ENCODE data around the gene TRIM52.

Gene TRIM52

GRCh38 chr5:181223058-181223728, 37.8 kb downstream of the TRIM52 start, which contains the start of gene TRIM41:
Gene TRIM41, plus strand, starts transcription at chr5:181223281. Its CDS starts 719 bp downstream, at chr5:181224000.
- H2AFZ ChIP-seq (ENCODE audit: insufficient read depth, low read length, poor library complexity): peak within 1 kb of the TSS; percentile 91
- H3K9ac ChIP-seq (ENCODE audit: low read length): peak within 1 kb of the TSS; percentile 93
- H3K4me1 ChIP-seq (ENCODE audit: control insufficient read depth in 1 of 2, insufficient read depth in 2 of 2, low read length in 2 of 2): peaks cover 10 to 12% of the 10 kb centered on the region in 2 experiments
- H2BK120ac ChIP-seq (ENCODE audit: insufficient read depth, low read length, poor library complexity): peak within 1 kb of the TSS; percentile 61
- H3K4me2 ChIP-seq (ENCODE audit: low read length): peak within 1 kb of the TSS; percentile 82
- H3K14ac ChIP-seq (ENCODE audit: low read length): peak within 1 kb of the TSS; percentile 92
- peak within 1 kb of the TSS; percentile 75 for H2AK5ac ChIP-seq (ENCODE audit: low read length)
- no CpG with 5 or more reads among the region's 59 CpGs for WGBS (ENCODE audit: extremely low coverage, insufficient coverage, insufficient read length)
- peaks cover 1 to 10% of the 10 kb centered on the region in 2 experiments for H3K36me3 ChIP-seq (ENCODE audit: control insufficient read depth in 1 of 2, insufficient read depth in 2 of 2, low read length in 2 of 2)
- peak within 1 kb of the TSS; percentile 15 for H2BK12ac ChIP-seq (ENCODE audit: low read length)
- peak within 1 kb of the TSS; percentile 86 for H3K18ac ChIP-seq (ENCODE audit: low read length)
- peaks cover 8% of the 10 kb centered on the region for H3K79me1 ChIP-seq (ENCODE audit: low read length)
- H4K91ac ChIP-seq (ENCODE audit: low read depth, low read length): peak within 1 kb of the TSS; percentile 88
- peak within 1 kb of the TSS; percentile 88 for H3K4me3 ChIP-seq (ENCODE audit: low read depth, low read length)
- peak within 1 kb of the TSS; percentile 91 for H3K27ac ChIP-seq (ENCODE audit: low read depth, low read length)
- peaks cover 4% of the 10 kb centered on the region for H3K79me2 ChIP-seq (ENCODE audit: control insufficient read depth, insufficient read depth, low read length, poor library complexity)
- no peaks in the 10 kb centered on the region for H3K27me3 ChIP-seq (ENCODE audit: insufficient read depth, low read length)
- peaks cover 2% of the 10 kb centered on the region for H3K9me3 ChIP-seq (ENCODE audit: insufficient read depth, low read depth, low read length)
- peak within 1 kb of the TSS; percentile 94 for H4K8ac ChIP-seq (ENCODE audit: low read depth, low read length)
- H3K23ac ChIP-seq (ENCODE audit: low read length): no peak within 1 kb of the TSS
- peak within 1 kb of the TSS; percentile 90 for H4K12ac ChIP-seq (ENCODE audit: low read depth, low read length)
- peak; percentile 97 to 98 for DNase-seq
- peak within 1 kb of the TSS; percentile 80 for H3K4ac ChIP-seq (ENCODE audit: low read depth, low read length)
- H2BK5ac ChIP-seq (ENCODE audit: low read depth, low read length, poor library complexity): peak within 1 kb of the TSS; percentile 88

GRCh38 chr5:181222630-181223057, 38.3 kb downstream of the TRIM52 start:
- Histone ChIP-seq H3K18ac (ENCODE audit: low read length) (peak overlapping the region; percentile 71), H2BK12ac (ENCODE audit: low read length) (peak overlapping the region; percentile 15), H3K23ac (ENCODE audit: low read length) (no peak overlapping the region), H2BK120ac (ENCODE audit: insufficient read depth, low read length, poor library complexity) (peak overlapping the region; percentile 55), H3K27me3 (ENCODE audit: insufficient read depth, low read length) (no peaks in the 10 kb centered on the region), H3K4ac (ENCODE audit: low read depth, low read length) (no peak overlapping the region), H2AK5ac (ENCODE audit: low read length) (peak overlapping the region; percentile 75), H3K4me2 (ENCODE audit: low read length) (peak overlapping the region; percentile 70), H4K8ac (ENCODE audit: low read depth, low read length) (peak overlapping the region; percentile 94), H3K79me1 (ENCODE audit: low read length) (peaks cover 8% of the 10 kb centered on the region), H3K9me3 (ENCODE audit: insufficient read depth, low read depth, low read length) (peaks cover 2% of the 10 kb centered on the region), H2AFZ (ENCODE audit: insufficient read depth, low read length, poor library complexity) (peak overlapping the region; percentile 91), H2BK5ac (ENCODE audit: low read depth, low read length, poor library complexity) (peak overlapping the region; percentile 83), H4K91ac (ENCODE audit: low read depth, low read length) (peak overlapping the region; percentile 71), H3K27ac (ENCODE audit: low read depth, low read length) (peak overlapping the region; percentile 85), H4K12ac (ENCODE audit: low read depth, low read length) (peak overlapping the region; percentile 71), H3K4me3 (ENCODE audit: low read depth, low read length) (peak overlapping the region; percentile 81), H3K4me1 (ENCODE audit: control insufficient read depth in 1 of 2, insufficient read depth in 2 of 2, low read length in 2 of 2) (peaks cover 12% of the 10 kb centered on the region in 2 experiments), H3K36me3 (ENCODE audit: control insufficient read depth in 1 of 2, insufficient read depth in 2 of 2, low read length in 2 of 2) (peaks cover under 1 to 7% of the 10 kb centered on the region in 2 experiments), H3K79me2 (ENCODE audit: control insufficient read depth, insufficient read depth, low read length, poor library complexity) (peaks cover 4% of the 10 kb centered on the region), H3K14ac (ENCODE audit: low read length) (peak overlapping the region; percentile 88), H3K9ac (ENCODE audit: low read length) (peak overlapping the region; percentile 28)
- no CpG with 5 or more reads among the region's 18 CpGs for WGBS (ENCODE audit: extremely low coverage, insufficient coverage, insufficient read length)
- peak in 1 of 2 donors; percentile 69 for DNase-seq

GRCh38 chr5:181221792-181222629, 38.9 kb downstream of the TRIM52 start:
- Histone ChIP-seq H3K4ac (ENCODE audit: low read depth, low read length) (no peak overlapping the region), H2BK5ac (ENCODE audit: low read depth, low read length, poor library complexity) (peak overlapping the region; percentile 83), H4K12ac (ENCODE audit: low read depth, low read length) (peak overlapping the region; percentile 72), H3K18ac (ENCODE audit: low read length) (peak overlapping the region; percentile 71), H3K79me1 (ENCODE audit: low read length) (peaks cover 8% of the 10 kb centered on the region), H3K79me2 (ENCODE audit: control insufficient read depth, insufficient read depth, low read length, poor library complexity) (peaks cover 4% of the 10 kb centered on the region), H3K4me3 (ENCODE audit: low read depth, low read length) (peak overlapping the region; percentile 81), H4K91ac (ENCODE audit: low read depth, low read length) (peak overlapping the region; percentile 71), H2BK12ac (ENCODE audit: low read length) (peak overlapping the region; percentile 15), H3K27me3 (ENCODE audit: insufficient read depth, low read length) (no peaks in the 10 kb centered on the region), H2BK120ac (ENCODE audit: insufficient read depth, low read length, poor library complexity) (peak overlapping the region; percentile 55), H3K23ac (ENCODE audit: low read length) (no peak overlapping the region), H4K8ac (ENCODE audit: low read depth, low read length) (peak overlapping the region; percentile 94), H3K4me2 (ENCODE audit: low read length) (peak overlapping the region; percentile 70), H3K4me1 (ENCODE audit: control insufficient read depth in 1 of 2, insufficient read depth in 2 of 2, low read length in 2 of 2) (peaks cover 12 to 18% of the 10 kb centered on the region in 2 experiments), H3K36me3 (ENCODE audit: control insufficient read depth in 1 of 2, insufficient read depth in 2 of 2, low read length in 2 of 2) (peaks cover 0 to 4% of the 10 kb centered on the region in 2 experiments), H3K14ac (ENCODE audit: low read length) (peak overlapping the region; percentile 88), H2AK5ac (ENCODE audit: low read length) (peak overlapping the region; percentile 75), H3K27ac (ENCODE audit: low read depth, low read length) (peak overlapping the region; percentile 85), H3K9me3 (ENCODE audit: insufficient read depth, low read depth, low read length) (peaks cover 2% of the 10 kb centered on the region), H3K9ac (ENCODE audit: low read length) (peak overlapping the region; percentile 28), H2AFZ (ENCODE audit: insufficient read depth, low read length, poor library complexity) (peak overlapping the region; percentile 91)
- DNase-seq: peak; percentile 95 to 98
- WGBS (ENCODE audit: extremely low coverage, insufficient coverage, insufficient read length): no CpG with 5 or more reads among the region's 50 CpGs

GRCh38 chr5:181221105-181221791, 39.7 kb downstream of the TRIM52 start:
- Histone ChIP-seq H3K23ac (ENCODE audit: low read length) (no peak overlapping the region), H3K9ac (ENCODE audit: low read length) (no peak overlapping the region), H3K4ac (ENCODE audit: low read depth, low read length) (no peak overlapping the region), H2AFZ (ENCODE audit: insufficient read depth, low read length, poor library complexity) (peak overlapping the region; percentile 3), H4K12ac (ENCODE audit: low read depth, low read length) (peak overlapping the region; percentile 72), H3K27me3 (ENCODE audit: insufficient read depth, low read length) (no peaks in the 10 kb centered on the region), H2BK5ac (ENCODE audit: low read depth, low read length, poor library complexity) (no peak overlapping the region), H3K79me2 (ENCODE audit: control insufficient read depth, insufficient read depth, low read length, poor library complexity) (peaks cover 4% of the 10 kb centered on the region), H3K18ac (ENCODE audit: low read length) (no peak overlapping the region), H3K79me1 (ENCODE audit: low read length) (peaks cover 8% of the 10 kb centered on the region), H3K4me3 (ENCODE audit: low read depth, low read length) (peak overlapping the region; percentile 6), H3K4me1 (ENCODE audit: control insufficient read depth in 1 of 2, insufficient read depth in 2 of 2, low read length in 2 of 2) (peaks cover 12 to 18% of the 10 kb centered on the region in 2 experiments), H2BK120ac (ENCODE audit: insufficient read depth, low read length, poor library complexity) (no peak overlapping the region), H3K14ac (ENCODE audit: low read length) (no peak overlapping the region), H3K36me3 (ENCODE audit: control insufficient read depth in 1 of 2, insufficient read depth in 2 of 2, low read length in 2 of 2) (peaks cover 0 to 4% of the 10 kb centered on the region in 2 experiments), H4K8ac (ENCODE audit: low read depth, low read length) (peak overlapping the region; percentile 66), H4K91ac (ENCODE audit: low read depth, low read length) (no peak overlapping the region), H2AK5ac (ENCODE audit: low read length) (no peak overlapping the region), H3K9me3 (ENCODE audit: insufficient read depth, low read depth, low read length) (peaks cover 2% of the 10 kb centered on the region), H2BK12ac (ENCODE audit: low read length) (no peak overlapping the region), H3K4me2 (ENCODE audit: low read length) (peak overlapping the region; percentile 70), H3K27ac (ENCODE audit: low read depth, low read length) (no peak overlapping the region)
- no peak for DNase-seq
- WGBS (ENCODE audit: extremely low coverage, insufficient coverage, insufficient read length): no CpG with 5 or more reads among the region's 27 CpGs

All from trophoblast cell (in vitro differentiated cells and primary cell).